T-cell (primary cell): ENCODE results near the gene RPL29. TPM values are rescaled to one million over a fixed set of nuclear protein-coding genes. Genes with fewer than 3 reads are reported as not detected.

ENCODE experiments used
- ATAC-seq, 4 experiments: fragments of 200-7000 bp in 3 of 4; fragments of 150-1000 bp in 1 of 4; cut with Tn5 transposase; replicated peaks in 1 of 4; 1 replicate in 3 of 4; 2 replicates in 1 of 4; pipeline ENCODE4 v1.10.0; 2021; ENCODE audit warnings: moderate library complexity in 3 of 4, mild to moderate bottlenecking in 2 of 4, moderate number of reproducible peaks in 1 of 4
- CTCF ChIA-PET, 2 donors: fragments of 300-600 bp; sonication (Branson Sonifier 250); formaldehyde crosslinking; loops; one replicate each; lab custom pipeline; 2022; ENCODE audit warnings: antibody characterized with exemption in 2 of 2; lab: Charles Lee
- POLR2A ChIA-PET, 2 donors: fragments of 300-600 bp; sonication (Branson Sonifier 250); formaldehyde crosslinking; loops; one replicate each; lab custom pipeline; 2022; ENCODE audit warnings: antibody characterized with exemption in 2 of 2; lab: Charles Lee
- DNase-seq, 35 experiments: peaks; one replicate each; pipeline versions ENCODE4 v3.0.0 to v3.0.0-alpha.2; 2013 to 2023
- H3K27ac ChIP-seq: one replicate; pipeline ENCODE4 v1.5.1; 2013; ENCODE audit warnings: low read length
- H3K27me3 ChIP-seq, 2 experiments: replicated peaks in 1 of 2; 1 replicate in 1 of 2; 2 replicates in 1 of 2; pipeline versions ENCODE4 v1.6.1 to v1.7.0; 2013; ENCODE audit warnings: low read length in 1 of 2, mixed read lengths in 1 of 2; ENCODE audit not compliant: control insufficient read depth in 2 of 2, insufficient read depth in 2 of 2; ENCODE audit errors: extremely low read depth in 1 of 2
- H3K36me3 ChIP-seq, 2 donors: 1 replicate in 1 of 2; 2 replicates in 1 of 2; pipeline versions ENCODE4 v1.6.1 to v1.7.0; 2013; ENCODE audit warnings: low read length in 1 of 2; ENCODE audit not compliant: control insufficient read depth in 2 of 2, insufficient read depth in 1 of 2; ENCODE audit errors: extremely low read depth in 1 of 2
- H3K4me1 ChIP-seq, 2 experiments: 1 replicate in 1 of 2; 2 replicates in 1 of 2; pipeline versions ENCODE4 v1.6.1 to v1.7.0; 2013; ENCODE audit warnings: low read length in 2 of 2, mixed read lengths in 1 of 2; ENCODE audit not compliant: insufficient read depth in 2 of 2, control insufficient read depth in 1 of 2; ENCODE audit errors: extremely low read depth in 1 of 2
- H3K4me3 ChIP-seq, 2 donors: 1 replicate in 1 of 2; 2 replicates in 1 of 2; pipeline versions ENCODE4 v1.5.1 to v1.7.0; 2013; ENCODE audit warnings: mild to moderate bottlenecking in 2 of 2, low read length in 1 of 2, moderate library complexity in 1 of 2; ENCODE audit not compliant: control insufficient read depth in 1 of 2; ENCODE audit errors: extremely low read depth in 1 of 2
- H3K9me3 ChIP-seq: 2 replicates; pipeline ENCODE4 v1.7.0; 2013
- H3K27ac Mint-ChIP-seq, 2 donors: one replicate each; pipeline ENCODE4 v1.8.0; 2020 to 2021; ENCODE audit warnings: mild to moderate bottlenecking in 2 of 2, mixed read lengths in 2 of 2
- H3K27me3 Mint-ChIP-seq, 2 donors: one replicate each; pipeline ENCODE4 v1.8.0; 2021 to 2022; ENCODE audit warnings: mixed read lengths in 2 of 2
- H3K36me3 Mint-ChIP-seq: one replicate; pipeline ENCODE4 v1.8.0; 2021; ENCODE audit warnings: mixed read lengths
- H3K4me1 Mint-ChIP-seq, 3 donors: one replicate each; pipeline ENCODE4 v1.8.0; 2020 to 2022; ENCODE audit warnings: mixed read lengths in 3 of 3, mild to moderate bottlenecking in 1 of 3
- H3K4me3 Mint-ChIP-seq, 3 donors: one replicate each; pipeline ENCODE4 v1.8.0; 2020 to 2022; ENCODE audit warnings: mild to moderate bottlenecking in 3 of 3, mixed read lengths in 3 of 3, moderate library complexity in 3 of 3
- H3K9me3 Mint-ChIP-seq, 3 donors: one replicate each; pipeline ENCODE4 v1.8.0; 2020 to 2022; ENCODE audit warnings: mixed read lengths in 3 of 3
- whole genome bisulfite sequencing: methylation state at CpG from one replicate; pipeline ENCODE4 v1.1.5; 2013; ENCODE audit warnings: missing lambda C conversion rate; ENCODE audit not compliant: insufficient coverage; 5-methylcytosine and 5-hydroxymethylcytosine counted together
- total RNA-seq, 35 experiments: library from RNA in 6 of 35; stranded (reverse) in 6 of 35; fragments of 120-200 nt in 1 of 35; gene quantifications; one replicate each; pipeline versions ENCODE4 v1.2.1 to v1.2.4 and lab custom pipeline; 2013 to 2026

RPL29 gene
- total RNA-seq, 5 donors from 2014 or later (not counting 1 experiment from before 2014, with no cell fraction given), result 1,518 to 1,711 (median 1,629) TPM

GRCh38 chr3:51945926-51946705, 49.6 kb downstream of the RPL29 start:
- Histone ChIP-seq H3K36me3 (no peaks in the 10 kb centered on the region), H3K27ac (no peak overlapping the region), H3K9me3 (no peaks in the 10 kb centered on the region), H3K27me3 (no peaks in the 10 kb centered on the region), H3K4me3 (no peak overlapping the region), H3K4me1 (peaks cover 1 to 21% of the 10 kb centered on the region in 2 experiments)
- Mint-ChIP-seq H3K27ac (no peak overlapping the region), H3K27me3 (no peaks in the 10 kb centered on the region), H3K36me3 (peaks cover 5% of the 10 kb centered on the region), H3K4me3 (no peak overlapping the region), H3K4me1 (peaks cover 17 to 21% (median 19%) of the 10 kb centered on the region in 3 donors), H3K9me3 (no peaks in the 10 kb centered on the region)
- WGBS, result 95% methylated on average over 13 of the region's 14 CpGs
- ATAC-seq, result no peak
- CTCF ChIA-PET, result interaction anchor here in 1 of 2 donors (0.9 kb wide), 1 partner anchor 11 kb away, joined by 3 read pairs; no protein-coding TSS in a partner anchor
- DNase-seq, result no peak
- POLR2A ChIA-PET, result no interaction called here

GRCh38 chr3:51945031-51945840, 50.5 kb downstream of the RPL29 start:
- Histone ChIP-seq H3K4me1 (peaks cover 6 to 29% of the 10 kb centered on the region in 2 experiments), H3K27me3 (no peaks in the 10 kb centered on the region), H3K27ac (no peak overlapping the region), H3K9me3 (no peaks in the 10 kb centered on the region), H3K4me3 (no peak overlapping the region), H3K36me3 (no peaks in the 10 kb centered on the region)
- Mint-ChIP-seq H3K4me3 (no peak overlapping the region), H3K27ac (no peak overlapping the region), H3K4me1 (peaks cover 25 to 30% (median 28%) of the 10 kb centered on the region in 3 donors), H3K27me3 (no peaks in the 10 kb centered on the region), H3K36me3 (peaks cover 5% of the 10 kb centered on the region), H3K9me3 (no peaks in the 10 kb centered on the region)
- ATAC-seq (no peak), DNase-seq (no peak)
- ChIA-PET POLR2A (no interaction called here), CTCF (interaction anchor here in 1 of 2 donors (0.5 kb wide), 1 partner anchor 56 kb away, joined by 3 read pairs; no protein-coding TSS in a partner anchor)
- WGBS, result 95% methylated on average over 16 of the region's 18 CpGs

GRCh38 chr3:51944451-51945021, 51.2 kb downstream of the RPL29 start:
- DNase-seq (no peak), ATAC-seq (no peak)
- Mint-ChIP-seq H3K4me1 (peaks cover 31 to 35% (median 33%) of the 10 kb centered on the region in 3 donors), H3K27me3 (no peaks in the 10 kb centered on the region), H3K9me3 (no peaks in the 10 kb centered on the region), H3K27ac (no peak overlapping the region), H3K36me3 (peaks cover 5% of the 10 kb centered on the region), H3K4me3 (peak overlapping the region in 1 of 3 donors; percentile 37)
- WGBS, result 84% methylated on average over 8 of the region's 11 CpGs
- H3K9me3 ChIP-seq, result no peaks in the 10 kb centered on the region
- ChIA-PET CTCF (no interaction called here), POLR2A (no interaction called here)
- H3K4me1 ChIP-seq, result peaks cover 6 to 34% of the 10 kb centered on the region in 2 experiments
- no peaks in the 10 kb centered on the region for H3K36me3 ChIP-seq
- H3K27me3 ChIP-seq, result no peaks in the 10 kb centered on the region
- no peak overlapping the region for H3K27ac ChIP-seq
- no peak overlapping the region for H3K4me3 ChIP-seq

Other genes with a start within 250 kb of the RPL29 start
- gene IQCF6, start 216.7 kb downstream of the RPL29 start, total RNA-seq, result not detected
- gene IQCF2, start 134.3 kb downstream of the RPL29 start, total RNA-seq, result not detected
- gene IQCF5, start 120.3 kb downstream of the RPL29 start, total RNA-seq, result not detected
- not detected for gene IQCF1, start 92.5 kb downstream of the RPL29 start, total RNA-seq
- 10 to 100 TPM; 11.4 to 20.5 (median 18.3) TPM for gene RRP9, start 54.0 kb downstream of the RPL29 start, total RNA-seq
- gene PARP3, start 53.5 kb downstream of the RPL29 start, total RNA-seq, result 10 to 100 TPM in 3 of 5 donors, 1 to 10 TPM in 2; 8.7 to 16.3 (median 12.4) TPM
- not detected for gene GPR62, start 40.5 kb downstream of the RPL29 start, total RNA-seq
- gene PCBP4, start 28.4 kb downstream of the RPL29 start, total RNA-seq, result 10 to 100 TPM; 11.7 to 33.3 (median 26.6) TPM
- 10 to 100 TPM; 55.7 to 86.4 (median 78.5) TPM for gene ABHD14B, start 21.8 kb downstream of the RPL29 start, total RNA-seq
- 10 to 100 TPM; 14.3 to 26.5 (median 20.8) TPM for gene ABHD14A, start 20.8 kb downstream of the RPL29 start, total RNA-seq
- gene ACY1, start 12.4 kb downstream of the RPL29 start, total RNA-seq, result 10 to 100 TPM in 3 of 5 donors, 1 to 10 TPM in 2; 6.2 to 19.0 (median 13.3) TPM
- 10 to 100 TPM; 11.3 to 41.3 (median 39.0) TPM for gene DUSP7, start 60.7 kb upstream of the RPL29 start, total RNA-seq
- 1 to 10 TPM in 3 of 5 donors, under 1 TPM in 2; 0.91 to 1.9 (median 1.7) TPM for gene POC1A, start 158.5 kb upstream of the RPL29 start, total RNA-seq
- gene ALAS1, start 202.3 kb upstream of the RPL29 start, total RNA-seq, result 10 to 100 TPM; 12.2 to 32.7 (median 27.1) TPM
- 1 to 10 TPM in 3 of 5 donors, under 1 TPM in 1, not detected in 1; 0.54 to 2.9 (median 2.1) TPM for gene TLR9, start 229.8 kb upstream of the RPL29 start, total RNA-seq
- 10 to 100 TPM; 49.8 to 99.9 (median 88.3) TPM for gene TWF2, start 243.3 kb upstream of the RPL29 start, total RNA-seq
- gene PPM1M, start 249.9 kb upstream of the RPL29 start, total RNA-seq, result 10 to 100 TPM; 63.4 to 78.1 (median 73.4) TPM